Stimulated activated CD8-positive, alpha-beta memory T cell treated with anti-CD3 and anti-CD28 coated beads, Interleukin-7, amount 100 ng/mL, for 1 hour (primary cell): ENCODE results near the gene ANKRD33B.
"Not testable (repeated sequence)": the region's sequence is repeated elsewhere in the genome, so short reads cannot be mapped to it uniquely, and the experiment has no call there.

Experiments used
- DNase-seq, 2 donors: peaks; one replicate each; pipeline ENCODE4 v3.0.0-alpha.2; 2020; ENCODE audit warnings: low read depth in 2 of 2

The ANKRD33B gene

GRCh38 chr5:10593531-10594181, 29.8 kb downstream of the ANKRD33B start:
- no peak for DNase-seq

- no peak for DNase-seq
Measured at GRCh38 chr5:10594591-10595210, 30.8 kb downstream of the ANKRD33B start.

GRCh38 chr5:10595293-10595671, 31.4 kb downstream of the ANKRD33B start:
- DNase-seq = no peak

- no peak for DNase-seq
Measured at GRCh38 chr5:10595672-10596309, 31.9 kb downstream of the ANKRD33B start.

- DNase-seq = no peak
Measured at GRCh38 chr5:10596310-10596703, 32.4 kb downstream of the ANKRD33B start.

GRCh38 chr5:10596886-10597451, 33.1 kb downstream of the ANKRD33B start:
- DNase-seq = no peak

GRCh38 chr5:10599113-10599512, 35.2 kb downstream of the ANKRD33B start:
- no peak for DNase-seq

- no peak for DNase-seq
Measured at GRCh38 chr5:10599862-10600284, 36.0 kb downstream of the ANKRD33B start.

- no peak for DNase-seq
Measured at GRCh38 chr5:10600626-10601245, 36.9 kb downstream of the ANKRD33B start.

- no peak for DNase-seq
Measured at GRCh38 chr5:10601246-10602030, 37.6 kb downstream of the ANKRD33B start.

- DNase-seq = no peak
Measured at GRCh38 chr5:10602031-10602806, 38.3 kb downstream of the ANKRD33B start.

- no peak for DNase-seq
Measured at GRCh38 chr5:10604975-10605374, 41.1 kb downstream of the ANKRD33B start.

GRCh38 chr5:10606632-10607022, 42.8 kb downstream of the ANKRD33B start:
- DNase-seq = not testable (repeated sequence)

GRCh38 chr5:10607023-10607665, 43.3 kb downstream of the ANKRD33B start:
- DNase-seq = no peak

- no peak for DNase-seq
Measured at GRCh38 chr5:10607666-10608073, 43.8 kb downstream of the ANKRD33B start.

GRCh38 chr5:10608081-10608480, 44.2 kb downstream of the ANKRD33B start:
- DNase-seq = not testable (repeated sequence)

- DNase-seq = no peak
Measured at GRCh38 chr5:10610058-10610457, 46.2 kb downstream of the ANKRD33B start.

- DNase-seq = no peak
Measured at GRCh38 chr5:10611290-10611689, 47.4 kb downstream of the ANKRD33B start.

- DNase-seq = no peak
Measured at GRCh38 chr5:10612251-10612650, 48.4 kb downstream of the ANKRD33B start.

- DNase-seq = no peak
Measured at GRCh38 chr5:10615693-10616092, 51.8 kb downstream of the ANKRD33B start.
